IMR-90 (cell line): ENCODE results near the gene ALDH5A1. TPM values are rescaled to one million over a fixed set of nuclear protein-coding genes. Genes with fewer than 3 reads are reported as not detected.

Experiments used
- ATAC-seq: fragments of 200-7000 bp; cut with Tn5 transposase; 2 replicates; pipeline ENCODE4 v1.9.1; 2020; ENCODE audit warnings: low read depth, mild to moderate bottlenecking, moderate library complexity
- BruUV-seq: library from RNA; stranded (reverse); fragments of 400-500 nt; replicated peaks from 2 replicates; lab custom pipeline; 2021; lab: Mats Ljungman, UMichigan
- CTCF ChIA-PET: fragments of 300-600 bp; formaldehyde crosslinking; extraction: SDS; loops from one replicate; lab custom pipeline; 2021; ENCODE audit warnings: antibody characterized with exemption; lab: Yijun Ruan, JAX
- POLR2A ChIA-PET: fragments of 300-600 bp; sonication (Branson Sonifier 250); formaldehyde crosslinking; loops from one replicate; lab custom pipeline; 2022; ENCODE audit warnings: antibody characterized with exemption; ENCODE audit not compliant: unreplicated experiment; lab: Charles Lee
- DNase-seq: peaks from one replicate; pipeline ENCODE4 v3.0.0; 2013
- H2AFZ ChIP-seq: replicated peaks from 2 replicates; pipeline ENCODE3; 2013; ENCODE audit warnings: low read length, mild to moderate bottlenecking; ENCODE audit not compliant: poor library complexity
- H2AK5ac ChIP-seq: 2 replicates; pipeline ENCODE4 v1.6.1; 2013; ENCODE audit warnings: low read depth, low read length, inconsistent platforms
- H2AK9ac ChIP-seq: replicated peaks from 2 replicates; pipeline ENCODE3; 2013; ENCODE audit warnings: mild to moderate bottlenecking, low read depth, low read length, moderate library complexity; ENCODE audit not compliant: poor library complexity
- H2BK120ac ChIP-seq: 2 replicates; pipeline ENCODE4 v1.6.1; 2013; ENCODE audit warnings: low read depth, low read length, inconsistent platforms
- H2BK15ac ChIP-seq: 3 replicates; pipeline ENCODE4 v1.6.1; 2013; ENCODE audit warnings: low read depth, low read length, inconsistent platforms
- H2BK20ac ChIP-seq: 2 replicates; pipeline ENCODE4 v1.6.1; 2013; ENCODE audit warnings: low read depth, mild to moderate bottlenecking, inconsistent platforms, low read length, moderate library complexity
- H2BK5ac ChIP-seq: 2 replicates; pipeline ENCODE4 v1.6.1; 2013; ENCODE audit warnings: mild to moderate bottlenecking, low read depth, low read length, inconsistent platforms; ENCODE audit not compliant: poor library complexity, severe bottlenecking
- H3K14ac ChIP-seq: replicated peaks from 2 replicates; pipeline ENCODE4 v1.6.1; 2013; ENCODE audit warnings: low read depth, low read length, inconsistent platforms
- H3K18ac ChIP-seq: 2 replicates; pipeline ENCODE4 v1.6.1; 2013; ENCODE audit warnings: low read depth, low read length, control low read depth
- H3K23ac ChIP-seq: 2 replicates; pipeline ENCODE4 v1.6.1; 2013; ENCODE audit warnings: low read depth, low read length, inconsistent platforms
- H3K27ac ChIP-seq: 2 replicates; pipeline ENCODE4 v1.5.1; 2013; ENCODE audit warnings: mild to moderate bottlenecking, control low read depth, low read length; ENCODE audit not compliant: insufficient read depth
- H3K27me3 ChIP-seq: 2 replicates; pipeline ENCODE4 v1.6.1; 2013; ENCODE audit warnings: low read length; ENCODE audit not compliant: control insufficient read depth, insufficient read depth
- H3K36me3 ChIP-seq: 2 replicates; pipeline ENCODE4 v1.6.1; 2013; ENCODE audit warnings: low read length, mixed read lengths; ENCODE audit not compliant: control insufficient read depth, insufficient read depth
- H3K4ac ChIP-seq: 2 replicates; pipeline ENCODE4 v1.6.1; 2013; ENCODE audit warnings: low read depth, low read length, inconsistent platforms
- H3K4me1 ChIP-seq: 2 replicates; pipeline ENCODE4 v1.6.1; 2013; ENCODE audit warnings: low read length, mixed read lengths; ENCODE audit not compliant: control insufficient read depth, insufficient read depth
- H3K4me2 ChIP-seq: 2 replicates; pipeline ENCODE4 v1.6.1; 2013; ENCODE audit warnings: low read depth, mild to moderate bottlenecking, control low read depth, low read length, moderate library complexity
- H3K4me3 ChIP-seq: 2 replicates; pipeline ENCODE4 v1.5.1; 2013; ENCODE audit warnings: low read depth, mild to moderate bottlenecking, control low read depth, low read length, moderate library complexity; ENCODE audit not compliant: insufficient read depth
- H3K56ac ChIP-seq: 2 replicates; pipeline ENCODE4 v1.6.1; 2013; ENCODE audit warnings: low read length, inconsistent platforms; ENCODE audit not compliant: insufficient read depth; ENCODE audit errors: extremely low read depth
- H3K79me1 ChIP-seq, 2 experiments: 2 replicates each; pipeline ENCODE4 v1.6.1; 2013; ENCODE audit warnings: low read length in 2 of 2, inconsistent platforms in 1 of 2, low read depth in 1 of 2
- H3K9ac ChIP-seq: 2 replicates; pipeline ENCODE4 v1.6.1; 2013; ENCODE audit warnings: low read depth, low read length, control low read depth
- H3K9me1 ChIP-seq: 2 replicates; pipeline ENCODE4 v1.6.1; 2013; ENCODE audit warnings: low read length, inconsistent platforms; ENCODE audit not compliant: insufficient read depth
- H3K9me3 ChIP-seq: 2 replicates; pipeline ENCODE4 v1.6.1; 2013; ENCODE audit warnings: low read length; ENCODE audit not compliant: control insufficient read depth, insufficient read depth
- H4K20me1 ChIP-seq: 2 replicates; pipeline ENCODE4 v1.6.1; 2013; ENCODE audit warnings: low read length, inconsistent platforms; ENCODE audit not compliant: insufficient read depth
- H4K5ac ChIP-seq: 2 replicates; pipeline ENCODE4 v1.6.1; 2013; ENCODE audit warnings: mild to moderate bottlenecking, low read depth, low read length, control low read depth
- H4K8ac ChIP-seq, 2 experiments: 2 replicates each; pipeline ENCODE4 v1.6.1; 2013; ENCODE audit warnings: low read depth in 2 of 2, low read length in 2 of 2, control low read depth in 1 of 2, inconsistent platforms in 1 of 2
- H4K91ac ChIP-seq: 2 replicates; pipeline ENCODE4 v1.6.1; 2013; ENCODE audit warnings: low read depth, low read length, inconsistent platforms; ENCODE audit not compliant: insufficient read depth
- BHLHE40 ChIP-seq: fragments of 150-350 bp; IDR thresholded peaks from 2 replicates; pipeline ENCODE4 v1.6.1; 2016; ENCODE audit warnings: mild to moderate bottlenecking, low read depth, low read length
- CEBPB ChIP-seq: IDR thresholded peaks from 2 replicates; pipeline ENCODE4 v1.6.1; 2012; ENCODE audit warnings: low read depth, low read length, improper control_type of control experiment
- CHD1 ChIP-seq: IDR thresholded peaks from 2 replicates; pipeline ENCODE4 v1.6.1; 2012; ENCODE audit warnings: low read depth, low read length, improper control_type of control experiment
- FOS ChIP-seq: fragments of 150-350 bp; IDR thresholded peaks from 2 replicates; pipeline ENCODE4 v1.6.1; 2016; ENCODE audit warnings: low read depth, low read length
- MAFK ChIP-seq: IDR thresholded peaks from 2 replicates; pipeline ENCODE4 v1.6.1; 2012; ENCODE audit warnings: low read depth, low read length, improper control_type of control experiment
- MAZ ChIP-seq: IDR thresholded peaks from 2 replicates; pipeline ENCODE4 v1.6.1; 2012; ENCODE audit warnings: low read depth, mild to moderate bottlenecking, low read length, improper control_type of control experiment, moderate library complexity, borderline replicate concordance
- MXI1 ChIP-seq: IDR thresholded peaks from 2 replicates; pipeline ENCODE4 v1.6.1; 2012; ENCODE audit warnings: low read depth, mild to moderate bottlenecking, low read length, moderate library complexity, borderline replicate concordance
- NFE2L2 ChIP-seq: fragments of 150-350 bp; IDR thresholded peaks from 2 replicates; pipeline ENCODE4 v1.6.1; 2016; ENCODE audit warnings: low read depth, mild to moderate bottlenecking, low read length
- POLR2A ChIP-seq: IDR thresholded peaks from 2 replicates; pipeline ENCODE4 v1.6.1; 2012; ENCODE audit warnings: mild to moderate bottlenecking, low read depth, low read length
- RAD21 ChIP-seq: IDR thresholded peaks from 2 replicates; pipeline ENCODE4 v1.6.1; 2012; ENCODE audit warnings: low read length, improper control_type of control experiment
- RCOR1 ChIP-seq: IDR thresholded peaks from 2 replicates; pipeline ENCODE4 v1.6.1; 2012; ENCODE audit warnings: mild to moderate bottlenecking, low read length, improper control_type of control experiment; ENCODE audit not compliant: insufficient replicate concordance
- RFX5 ChIP-seq: IDR thresholded peaks from 2 replicates; pipeline ENCODE4 v1.8.0; 2012; ENCODE audit warnings: low read depth, mild to moderate bottlenecking, low read length, moderate library complexity
- SMC3 ChIP-seq: fragments of 150-350 bp; IDR thresholded peaks from 2 replicates; pipeline ENCODE4 v1.6.1; 2016; ENCODE audit warnings: low read depth, mild to moderate bottlenecking, antibody characterized with exemption, low read length, moderate library complexity
- WGBS, 2 experiments: methylation state at CpG; one replicate each; pipeline versions ENCODE4 v1.1.5 to v1.1.7; 2013; ENCODE audit warnings: missing lambda C conversion rate in 2 of 2; ENCODE audit not compliant: insufficient read length in 1 of 2; ENCODE audit errors: extremely low coverage in 2 of 2; 5-methylcytosine and 5-hydroxymethylcytosine counted together
- dilution Hi-C: fragments of 300-500 bp; cut with HindIII; formaldehyde crosslinking; loops from one replicate; pipeline ENCODE4 v1.14.3; 2018; ENCODE audit warnings: low sequenced_read_pairs; ENCODE audit not compliant: unreplicated experiment
- in situ Hi-C: fragments of 300-500 bp; cut with MboI; formaldehyde crosslinking; loops from 3 replicates; pipeline ENCODE4 v1.14.3; 2019; ENCODE audit warnings: low sequenced_read_pairs, inconsistent platforms, mixed read lengths
- intact Hi-C: fragments of 100-400 bp; cut with micrococcal nuclease; formaldehyde crosslinking; loops from 2 replicates; pipeline ENCODE4 v1.10.0; 2022
- polyA plus RNA-seq, 3 experiments: library from polyadenylated mRNA; depleted of rRNA; stranded (reverse); fragments of >200 nt; gene quantifications; 2 replicates each; pipeline ENCODE4 v1.2.3, GENCODE V29; 2012; ENCODE audit warnings: low replicate concordance in 1 of 3
- total RNA-seq: library from RNA; depleted of rRNA; stranded (reverse); fragments of >200 nt; gene quantifications from 2 replicates; pipeline ENCODE4 v1.2.3, GENCODE V29; 2012
- TF ChIP-seq, protein P1 (sequence below): fragments of 150-350 bp; IDR thresholded peaks from 2 replicates; pipeline ENCODE4 v1.6.1; 2017; ENCODE audit warnings: mild to moderate bottlenecking, antibody characterized with exemption, low read length, low read depth
- TF ChIP-seq, protein P2 (sequence below): fragments of 150-350 bp; IDR thresholded peaks from 2 replicates; pipeline ENCODE4 v1.6.1; 2016; ENCODE audit warnings: low read depth, mild to moderate bottlenecking, low read length, moderate library complexity, borderline replicate concordance
- TF ChIP-seq, protein P3 (sequence below): conservative IDR thresholded peaks from 2 replicates; pipeline ENCODE4 v1.5.1; 2012; ENCODE audit warnings: mild to moderate bottlenecking, low read depth, low read length, improper control_type of control experiment

Gene ALDH5A1
- total and polyA plus RNA-seq, 2 of the 4 experiments (the other 2 are of a cell fraction), result 0.36 to 0.48 TPM

DNA sequence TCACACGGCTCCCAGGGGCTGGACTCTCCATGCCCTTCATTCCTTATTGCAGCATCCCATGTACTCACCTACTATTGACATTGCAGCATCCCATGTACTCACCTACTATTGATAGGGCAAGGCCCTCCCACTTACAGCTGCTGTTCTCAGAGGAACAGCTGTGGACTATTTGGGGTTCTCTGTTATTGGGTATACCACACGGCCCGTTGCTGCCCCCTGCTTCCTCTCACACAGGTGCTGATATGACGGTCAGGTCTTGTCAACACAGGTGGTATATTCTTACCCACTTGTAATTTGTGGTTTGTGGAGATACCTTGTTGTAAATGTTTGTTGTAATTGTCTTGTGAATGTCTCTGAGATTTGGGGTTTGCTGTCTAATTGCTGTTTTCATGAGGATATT is 18.8 kb downstream of the ALDH5A1 start:
- H4K8ac ChIP-seq, result no peak overlapping the region
- ChIA-PET CTCF (interaction anchor here (1.0 kb wide), 1 partner anchor 10 kb away, joined by 3 read pairs; no protein-coding TSS in a partner anchor), POLR2A (no interaction called here)
- no peak overlapping the region for H3K4me2 ChIP-seq
- no peak overlapping the region for H3K18ac ChIP-seq
- H3K9me1 ChIP-seq, result peaks cover 3% of the 10 kb centered on the region; the same call in 1 of the 2 replicates
- H2AFZ ChIP-seq, result no peak overlapping the region
- no peak overlapping the region for H3K9ac ChIP-seq
- H3K36me3 ChIP-seq, result no peaks in the 10 kb centered on the region
- H3K79me1 ChIP-seq, result no peaks in the 10 kb centered on the region
- no peak overlapping the region for H2AK9ac ChIP-seq
- TF ChIP-seq SMC3 (no peak), MAZ (no peak), RFX5 (no peak), RCOR1 (no peak), CEBPB (no peak), POLR2A (no peak), BHLHE40 (no peak), RAD21 (no peak), FOS (no peak), MXI1 (no peak), NFE2L2 (no peak), MAFK (no peak), CHD1 (no peak)
- TF ChIP-seq, protein P1, sequence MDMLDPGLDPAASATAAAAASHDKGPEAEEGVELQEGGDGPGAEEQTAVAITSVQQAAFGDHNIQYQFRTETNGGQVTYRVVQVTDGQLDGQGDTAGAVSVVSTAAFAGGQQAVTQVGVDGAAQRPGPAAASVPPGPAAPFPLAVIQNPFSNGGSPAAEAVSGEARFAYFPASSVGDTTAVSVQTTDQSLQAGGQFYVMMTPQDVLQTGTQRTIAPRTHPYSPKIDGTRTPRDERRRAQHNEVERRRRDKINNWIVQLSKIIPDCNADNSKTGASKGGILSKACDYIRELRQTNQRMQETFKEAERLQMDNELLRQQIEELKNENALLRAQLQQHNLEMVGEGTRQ, result no peak
- TF ChIP-seq, protein P2, sequence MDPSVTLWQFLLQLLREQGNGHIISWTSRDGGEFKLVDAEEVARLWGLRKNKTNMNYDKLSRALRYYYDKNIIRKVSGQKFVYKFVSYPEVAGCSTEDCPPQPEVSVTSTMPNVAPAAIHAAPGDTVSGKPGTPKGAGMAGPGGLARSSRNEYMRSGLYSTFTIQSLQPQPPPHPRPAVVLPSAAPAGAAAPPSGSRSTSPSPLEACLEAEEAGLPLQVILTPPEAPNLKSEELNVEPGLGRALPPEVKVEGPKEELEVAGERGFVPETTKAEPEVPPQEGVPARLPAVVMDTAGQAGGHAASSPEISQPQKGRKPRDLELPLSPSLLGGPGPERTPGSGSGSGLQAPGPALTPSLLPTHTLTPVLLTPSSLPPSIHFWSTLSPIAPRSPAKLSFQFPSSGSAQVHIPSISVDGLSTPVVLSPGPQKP, result no peak
- TF ChIP-seq, protein P3, sequence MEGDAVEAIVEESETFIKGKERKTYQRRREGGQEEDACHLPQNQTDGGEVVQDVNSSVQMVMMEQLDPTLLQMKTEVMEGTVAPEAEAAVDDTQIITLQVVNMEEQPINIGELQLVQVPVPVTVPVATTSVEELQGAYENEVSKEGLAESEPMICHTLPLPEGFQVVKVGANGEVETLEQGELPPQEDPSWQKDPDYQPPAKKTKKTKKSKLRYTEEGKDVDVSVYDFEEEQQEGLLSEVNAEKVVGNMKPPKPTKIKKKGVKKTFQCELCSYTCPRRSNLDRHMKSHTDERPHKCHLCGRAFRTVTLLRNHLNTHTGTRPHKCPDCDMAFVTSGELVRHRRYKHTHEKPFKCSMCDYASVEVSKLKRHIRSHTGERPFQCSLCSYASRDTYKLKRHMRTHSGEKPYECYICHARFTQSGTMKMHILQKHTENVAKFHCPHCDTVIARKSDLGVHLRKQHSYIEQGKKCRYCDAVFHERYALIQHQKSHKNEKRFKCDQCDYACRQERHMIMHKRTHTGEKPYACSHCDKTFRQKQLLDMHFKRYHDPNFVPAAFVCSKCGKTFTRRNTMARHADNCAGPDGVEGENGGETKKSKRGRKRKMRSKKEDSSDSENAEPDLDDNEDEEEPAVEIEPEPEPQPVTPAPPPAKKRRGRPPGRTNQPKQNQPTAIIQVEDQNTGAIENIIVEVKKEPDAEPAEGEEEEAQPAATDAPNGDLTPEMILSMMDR, result no peak
- WGBS, 2 experiments, result 14% methylated on average over 1 of the region's 4 CpGs; no CpG with 5 or more reads in 1 of the 2 experiments
- no peak overlapping the region for H2AK5ac ChIP-seq
- ATAC-seq, result no peak
- H2BK20ac ChIP-seq, result no peak overlapping the region
- H4K5ac ChIP-seq, result no peak overlapping the region
- no peaks in the 10 kb centered on the region for H3K9me3 ChIP-seq
- no peak overlapping the region for H3K4ac ChIP-seq
- H4K91ac ChIP-seq, result no peak overlapping the region
- H2BK5ac ChIP-seq, result no peak overlapping the region
- no peaks in the 10 kb centered on the region for H4K20me1 ChIP-seq
- no TSS peak for BruUV-seq
- H2BK15ac ChIP-seq, result no peak overlapping the region
- no peak overlapping the region for H3K27ac ChIP-seq
- H3K56ac ChIP-seq, result no peak overlapping the region
- H3K27me3 ChIP-seq, result peaks cover 2% of the 10 kb centered on the region; the same call in 1 of the 2 replicates
- H2BK120ac ChIP-seq, result no peak overlapping the region
- in situ Hi-C loops (no loop called here), dilution Hi-C loops (no loop called here), intact Hi-C loops (no loop called here)
- H3K4me3 ChIP-seq, result no peak overlapping the region
- no peak overlapping the region for H3K14ac ChIP-seq
- H3K23ac ChIP-seq, result no peak overlapping the region
- DNase-seq, result no peak
- no peaks in the 10 kb centered on the region for H3K4me1 ChIP-seq
